Activated CD8-positive, alpha-beta memory T cell treated with anti-CD3 and anti-CD28 coated beads for 24 hours (primary cell): ENCODE measurements around the gene FMNL3.

Source experiments
- DNase-seq: peaks from one replicate; pipeline ENCODE4 v3.0.0-alpha.2; 2020

Gene FMNL3

GRCh38 chr12:49648712-49649003 lies 58.5 kb downstream of the FMNL3 start:
- DNase-seq = no peak

- no peak for DNase-seq
Measured at GRCh38 chr12:49647827-49648711, 59.1 kb downstream of the FMNL3 start.

- DNase-seq = no peak
Measured at GRCh38 chr12:49646871-49647654, 60.1 kb downstream of the FMNL3 start.

GRCh38 chr12:49646331-49646830 lies 60.8 kb downstream of the FMNL3 start:
- no peak for DNase-seq

- no peak for DNase-seq
Measured at GRCh38 chr12:49645146-49646039, 61.8 kb downstream of the FMNL3 start.

GRCh38 chr12:49644620-49644994 lies 62.6 kb downstream of the FMNL3 start:
- peak; percentile 92 for DNase-seq

- DNase-seq = no peak
Measured at GRCh38 chr12:49643961-49644619, 63.1 kb downstream of the FMNL3 start.

- DNase-seq = no peak
Measured at GRCh38 chr12:49643135-49643534, 64.1 kb downstream of the FMNL3 start.

GRCh38 chr12:49642370-49642802 lies 64.8 kb downstream of the FMNL3 start:
- DNase-seq = no peak

GRCh38 chr12:49641748-49642369 lies 65.3 kb downstream of the FMNL3 start:
- DNase-seq = no peak

- peak; percentile 73 for DNase-seq
Measured at GRCh38 chr12:49636979-49637755, 70.0 kb downstream of the FMNL3 start.

GRCh38 chr12:49636574-49636973 lies 70.6 kb downstream of the FMNL3 start:
- DNase-seq = no peak

- DNase-seq = no peak
Measured at GRCh38 chr12:49635656-49636055, 71.5 kb downstream of the FMNL3 start.

- DNase-seq = no peak
Measured at GRCh38 chr12:49635036-49635435, 72.2 kb downstream of the FMNL3 start.

- no peak for DNase-seq
Measured at GRCh38 chr12:49633703-49634345, 73.4 kb downstream of the FMNL3 start.

GRCh38 chr12:49632986-49633702 lies 74.1 kb downstream of the FMNL3 start:
- no peak for DNase-seq

- no peak for DNase-seq
Measured at GRCh38 chr12:49632401-49632800, 74.8 kb downstream of the FMNL3 start.

- DNase-seq = no peak
Measured at GRCh38 chr12:49631336-49631907, 75.8 kb downstream of the FMNL3 start.

GRCh38 chr12:49627752-49628360 lies 79.3 kb downstream of the FMNL3 start:
- DNase-seq = no peak
